GM12878 (cell line): Measurements from ENCODE around the gene RPS6KA4. TPM values are rescaled to one million over a fixed set of nuclear protein-coding genes. Genes with fewer than 3 reads are reported as not detected.
A peak's percentile ranks its signal among the peaks of the same experiment; 100 is the strongest.

ENCODE experiments used
- ATAC-seq: fragments of 200-7000 bp; cut with Tn5 transposase; 3 replicates; pipeline ENCODE4 v1.9.1; 2020; ENCODE audit warnings: mild to moderate bottlenecking, moderate library complexity
- BruUV-seq: library from RNA; stranded (reverse); fragments of 400-500 nt; replicated peaks from 2 replicates; lab custom pipeline; 2021; lab: Mats Ljungman, UMichigan
- CTCF ChIA-PET: fragments of 300-600 bp; sonication (Branson Sonifier 250); formaldehyde crosslinking; extraction: SDS; loops from one replicate; lab custom pipeline; 2021; ENCODE audit warnings: inconsistent platforms; lab: Yijun Ruan, JAX
- POLR2A ChIA-PET: fragments of 350-600 bp; formaldehyde crosslinking; extraction: SDS; loops from one replicate; lab custom pipeline; 2021; ENCODE audit warnings: inconsistent platforms; lab: Charles Lee
- RAD21 ChIA-PET: fragments of 300-600 bp; sonication (Branson Sonifier 250); formaldehyde crosslinking; loops from one replicate; lab custom pipeline; 2023; ENCODE audit warnings: antibody characterized with exemption; ENCODE audit not compliant: unreplicated experiment; lab: Charles Lee
- SMC1A ChIA-PET: fragments of 300-600 bp; sonication (Branson Sonifier 250); formaldehyde crosslinking; loops from one replicate; lab custom pipeline; 2023; ENCODE audit not compliant: unreplicated experiment, uncharacterized antibody; lab: Charles Lee
- DNase-seq: peaks from one replicate; pipeline ENCODE4 v3.0.0-alpha.2; 2011; ENCODE audit warnings: low read depth, low spot score
- FAIRE-seq: peaks from 3 replicates; lab custom pipeline; 2011; peaks lifted over from hg19 to GRCh38; lab: Jason Lieb, UNC
- H2AFZ ChIP-seq: 2 replicates; pipeline ENCODE4 v1.6.0; 2011; ENCODE audit warnings: low read depth, low read length, control low read depth; ENCODE audit not compliant: control insufficient read depth
- H3K27ac ChIP-seq: 2 replicates; pipeline ENCODE4 v1.5.1; 2011; ENCODE audit warnings: control low read depth; ENCODE audit not compliant: control insufficient read depth, insufficient read depth
- H3K27me3 ChIP-seq, 2 experiments: replicated peaks in 1 of 2; 2 replicates each; pipeline versions ENCODE4 v1.6.0 to v1.6.1; 2011; ENCODE audit warnings: low read length in 1 of 2; ENCODE audit not compliant: control insufficient read depth in 2 of 2, insufficient read depth in 2 of 2
- H3K36me3 ChIP-seq, 2 experiments: 2 replicates each; pipeline ENCODE4 v1.5.1; 2011; ENCODE audit warnings: low read length in 1 of 2; ENCODE audit not compliant: control insufficient read depth in 2 of 2, insufficient read depth in 2 of 2
- H3K4me1 ChIP-seq: 2 replicates; pipeline ENCODE4 v1.6.1; 2011; ENCODE audit warnings: mild to moderate bottlenecking, low read length, moderate library complexity, mixed read lengths; ENCODE audit not compliant: control insufficient read depth, insufficient read depth
- H3K4me2 ChIP-seq: 2 replicates; pipeline ENCODE4 v1.6.0; 2011; ENCODE audit warnings: control low read depth; ENCODE audit not compliant: control insufficient read depth, insufficient read depth
- H3K4me3 ChIP-seq: fragments of 200-600 bp; sonication (generic); 2 replicates; pipeline ENCODE4 v1.5.1; 2016
- H3K79me2 ChIP-seq: 2 replicates; pipeline ENCODE4 v1.6.0; 2011; ENCODE audit warnings: low read length; ENCODE audit not compliant: control insufficient read depth, insufficient read depth
- H3K9ac ChIP-seq: 2 replicates; pipeline ENCODE4 v1.8.0; 2011; ENCODE audit warnings: low read length, control low read depth, mixed read lengths; ENCODE audit not compliant: control insufficient read depth, insufficient read depth
- H3K9me3 ChIP-seq: replicated peaks from 3 replicates; pipeline ENCODE4 v1.5.1; 2011; ENCODE audit warnings: mild to moderate bottlenecking, low read length; ENCODE audit not compliant: control insufficient read depth, insufficient read depth
- H4K20me1 ChIP-seq: 2 replicates; pipeline ENCODE4 v1.6.0; 2011; ENCODE audit not compliant: control insufficient read depth, insufficient read depth
- CBX5 ChIP-seq: sonication (generic); IDR thresholded peaks from 2 replicates; pipeline ENCODE4 v1.6.1; 2016; ENCODE audit warnings: low read depth, moderate library complexity, mild to moderate bottlenecking, inconsistent platforms
- CTCF ChIP-seq, 3 experiments: IDR thresholded peaks in 2 of 3; conservative IDR thresholded peaks in 1 of 3; 2 replicates each; pipeline ENCODE4 v1.5.1; 2011; ENCODE audit warnings: low read depth in 3 of 3, low read length in 3 of 3, mild to moderate bottlenecking in 3 of 3, control low read depth in 2 of 3, moderate library complexity in 2 of 3, inconsistent platforms in 1 of 3, mixed read lengths in 1 of 3; ENCODE audit not compliant: control insufficient read depth in 2 of 3, insufficient read depth in 1 of 3; ENCODE audit errors: extremely low read depth in 1 of 3
- CUX1 ChIP-seq: IDR thresholded peaks from 2 replicates; pipeline ENCODE4 v1.6.1; 2012; ENCODE audit warnings: improper control_type of control experiment, low read depth, low read length; ENCODE audit not compliant: insufficient replicate concordance
- EGR1 ChIP-seq, 2 experiments: IDR thresholded peaks; 1 replicate in 1 of 2; 2 replicates in 1 of 2; pipeline ENCODE4 v1.6.1; 2011 to 2012; ENCODE audit warnings: low read depth in 2 of 2, low read length in 2 of 2, borderline replicate concordance in 1 of 2, mild to moderate bottlenecking in 1 of 2, moderate library complexity in 1 of 2
- EZH2 ChIP-seq: IDR thresholded peaks from 2 replicates; pipeline ENCODE4 v1.6.1; 2012; ENCODE audit warnings: low read depth, mild to moderate bottlenecking, control low read depth, inconsistent platforms, low read length, borderline replicate concordance; ENCODE audit not compliant: control insufficient read depth
- MEF2B ChIP-seq: fragments of 450-650 bp; IDR thresholded peaks from 2 replicates; pipeline ENCODE4 v1.6.1; 2018; ENCODE audit warnings: mild to moderate bottlenecking, moderate library complexity; ENCODE audit not compliant: partially characterized antibody, poor library complexity, severe bottlenecking
- PBX3 ChIP-seq: IDR thresholded peaks from 2 replicates; pipeline ENCODE4 v1.6.1; 2011; ENCODE audit warnings: mild to moderate bottlenecking, low read depth, low read length, moderate library complexity; ENCODE audit not compliant: insufficient replicate concordance
- POLR2AphosphoS5 ChIP-seq: IDR thresholded peaks from 2 replicates; pipeline ENCODE4 v1.6.1; 2011; ENCODE audit warnings: mild to moderate bottlenecking, low read length, inconsistent platforms
- POU2F2 ChIP-seq: IDR thresholded peaks from 3 replicates; pipeline ENCODE4 v1.6.1; 2011; ENCODE audit warnings: low read depth, mild to moderate bottlenecking, low read length, borderline replicate concordance
- RAD51 ChIP-seq: fragments of 450-650 bp; IDR thresholded peaks from 2 replicates; pipeline ENCODE4 v1.6.1; 2016; ENCODE audit warnings: moderate library complexity, mild to moderate bottlenecking, inconsistent platforms
- TAF1 ChIP-seq: IDR thresholded peaks from 2 replicates; pipeline ENCODE4 v1.6.1; 2011; ENCODE audit warnings: mild to moderate bottlenecking, low read depth, low read length, borderline replicate concordance
- TCF7 ChIP-seq: IDR thresholded peaks from 2 replicates; pipeline ENCODE4 v1.6.1; 2014; ENCODE audit warnings: antibody characterized with exemption, borderline replicate concordance
- WGBS: methylation state at CpG from one replicate; pipeline ENCODE4 v1.1.6; 2016; ENCODE audit warnings: low lambda C conversion rate; ENCODE audit not compliant: insufficient replicate concordance, insufficient coverage; ENCODE audit errors: missing lambda C conversion rate; 5-methylcytosine and 5-hydroxymethylcytosine counted together
- in situ Hi-C: fragments of 300-500 bp; cut with MboI; formaldehyde crosslinking; loops from 9 replicates; pipeline ENCODE4 v1.14.3; 2018; ENCODE audit warnings: mixed read lengths
- intact Hi-C: fragments of 100-400 bp; cut with micrococcal nuclease; formaldehyde crosslinking; loops from one replicate; pipeline ENCODE4 v1.14.2; 2022; ENCODE audit not compliant: unreplicated experiment
- polyA plus RNA-seq, 11 experiments: library from polyadenylated mRNA; depleted of rRNA in 4 of 11; unstranded in 6 of 11; stranded (reverse) in 5 of 11; fragments of >200 nt; fragmentation: Nextera tagmentation in 4 of 11; fragmentation: Illumina TruSeq in 1 of 11; extraction: Ambion mirVana in 4 of 11; extraction: Trizol in 1 of 11; gene quantifications; 1 replicate in 1 of 11; 2 replicates in 10 of 11; pipeline versions ENCODE4 v1.2.1 to v1.2.3, GENCODE V29; 2011 to 2016; ENCODE audit warnings: inconsistent platforms in 2 of 11, missing spikeins in 2 of 11, low read depth in 1 of 11
- total RNA-seq, 4 experiments: library from RNA; depleted of rRNA in 3 of 4; stranded (reverse); fragments of >200 nt in 3 of 4; fragmentation: Illumina TruSeq in 1 of 4; extraction: Trizol in 1 of 4; gene quantifications; 2 replicates each; pipeline versions ENCODE4 v1.2.1 to v1.2.3, GENCODE V29; 2013 to 2021

Gene RPS6KA4
- total and polyA plus RNA-seq, 10 of the 15 experiments (the other 5 are each of a cell fraction or from before 2014, with no cell fraction given): 0.34 to 32.6 (median 11.3) TPM

DNA sequence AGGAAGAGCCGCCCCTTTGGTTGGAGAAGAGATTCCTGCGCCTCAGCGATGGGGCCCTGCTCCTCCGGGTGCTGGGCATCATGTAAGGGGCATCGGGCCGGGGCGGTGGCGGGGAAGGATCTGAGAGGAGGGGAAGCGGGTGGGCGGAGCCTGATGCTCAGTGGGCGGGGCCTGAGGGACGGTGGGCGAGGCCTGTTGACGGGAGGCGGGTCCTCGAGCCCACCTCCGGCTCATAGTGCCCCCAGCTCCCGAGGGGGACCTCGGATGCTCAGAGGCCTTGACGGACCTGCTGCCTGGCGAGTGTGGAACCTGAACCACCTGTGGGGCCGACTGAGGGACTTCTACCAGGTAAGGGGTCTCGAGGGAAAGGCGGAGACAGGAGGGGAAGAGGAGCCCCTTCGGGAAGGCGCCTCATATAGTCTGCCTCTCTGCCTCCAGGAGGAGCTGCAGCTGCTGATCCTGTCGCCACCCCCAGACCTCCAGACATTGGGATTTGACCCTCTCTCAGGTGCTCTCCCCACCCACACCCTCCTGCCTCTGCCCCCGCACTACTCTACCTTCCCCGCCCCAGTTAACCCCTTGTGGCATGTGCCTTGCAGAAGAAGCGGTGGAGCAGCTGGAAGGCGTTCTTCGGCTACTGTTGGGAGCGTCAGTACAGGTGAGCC, 18.2 kb upstream of the RPS6KA4 start:
- BruUV-seq: TSS peak; percentile 91
- ChIA-PET CTCF (interaction anchor here (0.9 to 14.7 kb wide), 10 partner anchors 9 to 156 kb away, joined by 3 to 228 read pairs (median 6); partner anchors contain the start of genes ESRRA, PRDX5 and TRMT112), SMC1A (interaction anchor here (0.9 to 3.9 kb wide), 4 partner anchors 9 to 395 kb away, joined by 3 to 28 read pairs (median 4); partner anchors contain the start of genes PRDX5 and TRMT112), POLR2A (interaction anchor here (0.8 to 4.6 kb wide), 7 partner anchors 9 to 438 kb away, joined by 3 to 37 read pairs (median 5); partner anchors contain the start of genes FERMT3, PRDX5, SF1 and TRMT112), RAD21 (interaction anchor here (0.8 to 3.9 kb wide), 4 partner anchors 9 to 23 kb away, joined by 4 to 53 read pairs (median 24); partner anchors contain the start of genes PRDX5 and TRMT112)
- intact Hi-C loops (loop anchor here (1.0 kb wide), 2 partner anchors 24 to 36 kb away; partner anchors contain the start of genes ESRRA and TRMT112), in situ Hi-C loops (no loop called here)
- FAIRE-seq: peak; percentile 54
- Histone ChIP-seq H3K36me3 (peaks cover 8 to 13% of the 10 kb centered on the region in 2 experiments; a peak in 3 of 4 replicates), H3K4me2 (peak overlapping the region; percentile 100), H3K27ac (peak overlapping the region; percentile 77), H3K9ac (peak overlapping the region; percentile 78), H3K4me3 (peak overlapping the region; percentile 90), H2AFZ (peak overlapping the region; percentile 31), H3K79me2 (peaks cover 24% of the 10 kb centered on the region), H4K20me1 (no peaks in the 10 kb centered on the region; the same call in 1 of the 2 replicates), H3K27me3 (no peaks in the 10 kb centered on the region), H3K9me3 (no peaks in the 10 kb centered on the region), H3K4me1 (peaks cover 24% of the 10 kb centered on the region)
- 25% methylated on average over 23 of the region's 33 CpGs for whole genome bisulfite sequencing
- no peak for DNase-seq
- peak; percentile 79 for ATAC-seq
- TF ChIP-seq CBX5 (no peak), TAF1 (0 out of 2 replicates have a peak, but pooled peaks have one; percentile 24), RAD51 (no peak), CTCF (IDR thresholded peaks at IDR 0.05 in 2 of 3, conservative IDR thresholded peaks at IDR 0.05 in 1 of 3; ENCODE audit: control insufficient read depth in 2 of 3, extremely low read depth in 1 of 3, insufficient read depth in 1 of 3, low read depth in 3 of 3, low read length in 3 of 3) (peak; percentile 5 to 28 (median 7); a peak in 2 of 6 replicates), PBX3 (no peak), EZH2 (no peak), TCF7 (no peak), CUX1 (no peak), POU2F2 (no peak), POLR2AphosphoS5 (peak; percentile 34; the same call in 1 of the 2 replicates), EGR1 (IDR thresholded peaks at IDR 0.05; ENCODE audit: borderline replicate concordance in 1 of 2, low read depth in 2 of 2, low read length in 2 of 2) (0 out of 3 replicates have a peak, but pooled peaks of 1 of the 2 experiments have one; percentile 49), MEF2B (no peak)
